WERI-Rb-1 (cell line): ENCODE results near the gene LYRM4.

ENCODE experiments used
- DNase-seq: peaks from one replicate; pipeline ENCODE4 v3.0.0-alpha.2; 2020
- H3K27ac ChIP-seq: fragments of 250-450 bp; sonication (Bioruptor Pico); 2 replicates; pipeline ENCODE4 v1.5.1; 2020; ENCODE audit warnings: mild to moderate bottlenecking, moderate library complexity
- H3K27me3 ChIP-seq: fragments of 250-450 bp; sonication (Bioruptor Pico); 2 replicates; pipeline ENCODE4 v1.5.1; 2021; ENCODE audit warnings: mild to moderate bottlenecking, low read depth, moderate library complexity; ENCODE audit not compliant: insufficient read depth, severe bottlenecking
- H3K36me3 ChIP-seq: fragments of 250-450 bp; sonication (Bioruptor Pico); 2 replicates; pipeline ENCODE4 v1.5.1; 2020; ENCODE audit warnings: mild to moderate bottlenecking, moderate library complexity
- H3K4me3 ChIP-seq: 2 replicates; pipeline ENCODE4 v1.5.1; 2011; ENCODE audit warnings: low read depth, mild to moderate bottlenecking, control low read depth, low read length
- H3K9me3 ChIP-seq: fragments of 250-450 bp; sonication (Bioruptor Pico); 2 replicates; pipeline ENCODE4 v1.5.1; 2021; ENCODE audit warnings: mild to moderate bottlenecking, moderate library complexity; ENCODE audit not compliant: severe bottlenecking
- TF ChIP-seq, protein P1 (sequence below): IDR thresholded peaks from 2 replicates; pipeline ENCODE4 v1.5.1; 2011; ENCODE audit warnings: low read depth, mild to moderate bottlenecking, control low read depth, inconsistent platforms, low read length

LYRM4 gene

DNA sequence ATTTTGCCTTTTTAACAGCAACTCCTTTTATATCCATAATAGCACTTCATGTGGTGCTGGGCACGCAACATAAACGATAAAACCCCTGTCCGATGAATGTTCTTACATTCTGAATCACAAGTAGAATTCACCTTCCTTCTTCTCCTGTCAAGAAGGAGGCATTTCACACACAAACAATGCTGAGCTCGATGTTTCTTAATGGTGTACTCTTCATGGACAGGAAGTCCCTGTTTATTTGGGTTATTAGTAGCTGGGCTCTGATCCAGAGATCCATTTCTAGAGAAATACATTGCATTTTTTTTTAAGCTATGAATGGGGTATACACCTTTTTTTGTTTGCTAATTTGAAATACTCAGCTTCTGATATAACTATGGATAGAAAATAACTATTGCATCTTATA is 93.2 kb downstream of the LYRM4 start:
- Histone ChIP-seq H3K27me3 (no peaks in the 10 kb centered on the region), H3K36me3 (no peaks in the 10 kb centered on the region), H3K27ac (no peak overlapping the region), H3K9me3 (no peaks in the 10 kb centered on the region), H3K4me3 (no peak overlapping the region)
- TF ChIP-seq, protein P1, sequence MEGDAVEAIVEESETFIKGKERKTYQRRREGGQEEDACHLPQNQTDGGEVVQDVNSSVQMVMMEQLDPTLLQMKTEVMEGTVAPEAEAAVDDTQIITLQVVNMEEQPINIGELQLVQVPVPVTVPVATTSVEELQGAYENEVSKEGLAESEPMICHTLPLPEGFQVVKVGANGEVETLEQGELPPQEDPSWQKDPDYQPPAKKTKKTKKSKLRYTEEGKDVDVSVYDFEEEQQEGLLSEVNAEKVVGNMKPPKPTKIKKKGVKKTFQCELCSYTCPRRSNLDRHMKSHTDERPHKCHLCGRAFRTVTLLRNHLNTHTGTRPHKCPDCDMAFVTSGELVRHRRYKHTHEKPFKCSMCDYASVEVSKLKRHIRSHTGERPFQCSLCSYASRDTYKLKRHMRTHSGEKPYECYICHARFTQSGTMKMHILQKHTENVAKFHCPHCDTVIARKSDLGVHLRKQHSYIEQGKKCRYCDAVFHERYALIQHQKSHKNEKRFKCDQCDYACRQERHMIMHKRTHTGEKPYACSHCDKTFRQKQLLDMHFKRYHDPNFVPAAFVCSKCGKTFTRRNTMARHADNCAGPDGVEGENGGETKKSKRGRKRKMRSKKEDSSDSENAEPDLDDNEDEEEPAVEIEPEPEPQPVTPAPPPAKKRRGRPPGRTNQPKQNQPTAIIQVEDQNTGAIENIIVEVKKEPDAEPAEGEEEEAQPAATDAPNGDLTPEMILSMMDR = no peak
- DNase-seq = no peak

DNA sequence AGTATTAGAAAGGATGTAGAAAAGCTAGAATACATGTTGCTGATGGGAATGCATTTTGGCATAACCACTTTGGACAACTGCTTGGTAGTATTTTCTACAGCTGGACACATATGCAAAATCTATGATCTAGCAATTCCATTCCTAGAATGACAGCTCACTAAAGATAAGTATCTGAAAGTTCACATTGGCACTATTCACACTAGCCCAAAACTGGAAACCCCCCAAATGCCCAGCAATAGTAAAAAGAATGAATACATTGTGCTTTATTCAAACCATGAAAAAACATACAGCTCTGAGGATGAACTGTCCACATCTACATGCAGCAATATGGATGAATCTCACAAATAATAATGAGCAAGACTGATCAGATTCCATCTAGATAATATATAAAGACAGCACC is 96.7 kb downstream of the LYRM4 start:
- Histone ChIP-seq H3K9me3 (no peaks in the 10 kb centered on the region), H3K4me3 (no peak overlapping the region), H3K27me3 (no peaks in the 10 kb centered on the region), H3K36me3 (no peaks in the 10 kb centered on the region), H3K27ac (no peak overlapping the region)
- TF ChIP-seq, protein P1 = no peak
- no peak for DNase-seq

DNA sequence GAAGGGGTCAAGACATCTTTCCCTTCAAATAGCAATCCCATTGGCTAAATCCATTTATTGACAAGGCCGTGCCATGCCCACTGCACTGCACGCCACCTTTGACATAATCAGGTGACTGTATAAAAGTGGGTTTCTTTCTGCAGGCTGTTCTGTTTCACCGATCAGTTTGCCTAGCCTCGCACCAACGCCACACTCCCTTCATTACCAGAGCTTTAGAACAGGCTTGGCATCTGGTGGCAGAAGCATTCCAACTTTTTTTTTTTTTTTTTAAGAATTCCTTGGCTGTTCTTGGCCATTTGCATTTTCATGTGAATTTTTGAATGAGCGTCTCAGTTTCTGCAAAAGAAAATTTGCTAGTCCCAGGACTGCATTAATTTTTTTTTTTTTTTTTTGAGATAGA is 97.5 kb downstream of the LYRM4 start:
- DNase-seq = no peak
- H3K27me3 ChIP-seq = no peaks in the 10 kb centered on the region
- no peak overlapping the region for H3K27ac ChIP-seq
- TF ChIP-seq, protein P1 = no peak
- no peaks in the 10 kb centered on the region for H3K9me3 ChIP-seq
- no peak overlapping the region for H3K4me3 ChIP-seq
- no peaks in the 10 kb centered on the region for H3K36me3 ChIP-seq

DNA sequence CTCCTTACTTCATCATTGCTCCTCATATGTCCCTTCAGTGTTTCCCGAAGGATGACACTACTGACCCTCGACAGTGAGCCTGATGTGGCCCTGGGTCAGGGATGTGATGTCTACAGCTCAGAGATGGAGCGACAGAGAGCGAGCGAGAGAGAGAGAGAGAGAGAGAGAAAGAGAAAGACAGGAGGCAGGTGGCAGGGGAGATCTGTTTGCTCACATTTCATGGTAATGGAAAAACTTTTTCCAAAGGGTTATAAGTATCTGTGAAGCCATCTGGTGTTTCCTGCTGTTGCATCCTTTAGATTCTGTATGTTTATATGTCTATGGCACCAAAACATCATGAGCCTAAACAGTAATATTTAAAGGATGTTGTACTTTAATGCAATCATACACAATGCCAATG is 98.4 kb downstream of the LYRM4 start:
- Histone ChIP-seq H3K4me3 (no peak overlapping the region), H3K27ac (no peak overlapping the region), H3K36me3 (no peaks in the 10 kb centered on the region), H3K9me3 (no peaks in the 10 kb centered on the region), H3K27me3 (no peaks in the 10 kb centered on the region)
- TF ChIP-seq, protein P1 = no peak
- DNase-seq = no peak

DNA sequence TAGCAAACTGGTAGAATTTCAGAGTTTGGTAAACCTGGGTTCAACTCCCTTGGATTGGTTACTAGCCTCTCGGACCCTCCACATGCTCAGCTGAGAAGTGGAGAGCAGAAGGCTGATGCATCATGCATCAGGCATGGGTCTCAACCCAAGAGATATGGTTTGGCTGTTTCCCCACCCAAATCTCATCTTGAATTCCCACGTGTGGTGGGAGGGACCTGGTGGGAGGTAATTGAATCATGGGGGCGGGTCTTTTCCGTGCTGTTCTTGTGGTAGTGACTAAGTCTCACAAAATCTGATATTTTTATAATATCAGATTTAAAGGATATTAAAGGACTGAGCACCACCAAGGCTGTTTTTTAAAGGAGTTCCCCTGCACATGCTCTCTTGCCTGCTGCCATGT is 100.5 kb downstream of the LYRM4 start:
- Histone ChIP-seq H3K4me3 (no peak overlapping the region), H3K9me3 (no peaks in the 10 kb centered on the region), H3K27ac (no peak overlapping the region), H3K27me3 (no peaks in the 10 kb centered on the region), H3K36me3 (no peaks in the 10 kb centered on the region)
- TF ChIP-seq, protein P1 = no peak
- DNase-seq = no peak

DNA sequence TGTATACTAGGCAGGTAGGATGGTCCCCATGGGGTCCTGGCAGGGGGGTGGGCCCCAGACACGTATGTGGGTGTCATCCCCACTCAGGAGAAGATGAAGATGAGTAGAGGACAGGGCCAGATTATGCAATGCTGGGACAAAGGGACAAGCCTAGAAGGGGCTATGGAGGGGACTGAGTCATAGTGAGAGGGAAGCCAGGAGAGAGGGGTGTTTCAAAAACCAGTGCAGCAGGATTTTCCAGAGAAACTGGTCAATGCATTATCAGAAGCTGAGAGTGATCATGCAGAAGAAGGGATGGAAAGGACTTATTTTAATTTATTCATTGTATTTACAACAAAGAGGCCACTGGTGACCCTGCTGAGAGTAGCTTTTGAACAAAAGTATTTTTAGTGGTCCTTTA is 101.6 kb downstream of the LYRM4 start:
- Histone ChIP-seq H3K27me3 (no peaks in the 10 kb centered on the region), H3K36me3 (no peaks in the 10 kb centered on the region), H3K4me3 (no peak overlapping the region), H3K9me3 (no peaks in the 10 kb centered on the region), H3K27ac (no peak overlapping the region)
- no peak for DNase-seq
- TF ChIP-seq, protein P1 = no peak
